ENCODE results near the gene MRPL44. TPM values are rescaled to one million over a fixed set of nuclear protein-coding genes. Genes with fewer than 3 reads are reported as not detected.

Gene MRPL44
- total and polyA plus RNA-seq, 2 of the 8 experiments (the other 6 are each of a cell fraction or from before 2014, with no cell fraction given): 32.0 to 53.2 TPM

GRCh38 chr2:223991611-223992010 is 34.3 kb downstream of the MRPL44 start (continued):
- no peak for TF ChIP-seq KDM4A (IDR thresholded peaks at IDR 0.05; ENCODE audit: low read depth, low read length, severe bottlenecking)
- TF ChIP-seq RFX5 (IDR thresholded peaks at IDR 0.05; ENCODE audit: borderline replicate concordance, low read depth, low read length): no peak
- TF ChIP-seq KDM5A (IDR thresholded peaks at IDR 0.05; ENCODE audit: low read length): no peak
- no peak for TF ChIP-seq NANOG (IDR thresholded peaks at IDR 0.05; ENCODE audit: insufficient read depth, low read depth, low read length, poor library complexity, severe bottlenecking)
- TF ChIP-seq EZH2 (IDR thresholded peaks at IDR 0.05; ENCODE audit: low read depth, low read length, severe bottlenecking): no peak

Data from H1 (cell line).